Ectodermal cell (in vitro differentiated cells): ENCODE data around the gene PCNT.

Experiments used
- H3K27ac ChIP-seq: 2 replicates; pipeline ENCODE4 v1.7.0; 2013; ENCODE audit warnings: mild to moderate bottlenecking, low read depth, low read length; ENCODE audit not compliant: insufficient read depth, poor library complexity, severe bottlenecking
- H3K27me3 ChIP-seq: 2 replicates; pipeline ENCODE4 v1.7.0; 2013; ENCODE audit warnings: mild to moderate bottlenecking, low read length; ENCODE audit not compliant: insufficient read depth, control insufficient read depth, poor library complexity, severe bottlenecking
- H3K36me3 ChIP-seq: one replicate; pipeline ENCODE4 v1.7.0; 2013; ENCODE audit warnings: low read length; ENCODE audit not compliant: control insufficient read depth, insufficient read depth
- H3K4me1 ChIP-seq: one replicate; pipeline ENCODE4 v1.7.0; 2013; ENCODE audit warnings: low read length; ENCODE audit not compliant: control insufficient read depth, insufficient read depth
- H3K4me3 ChIP-seq: 2 replicates; pipeline ENCODE4 v1.7.0; 2013; ENCODE audit warnings: low read depth, low read length, control low read depth; ENCODE audit not compliant: insufficient read depth
- H3K9me3 ChIP-seq: 2 replicates; pipeline ENCODE4 v1.7.0; 2013; ENCODE audit warnings: mild to moderate bottlenecking, low read length, moderate library complexity; ENCODE audit not compliant: control insufficient read depth
- WGBS, 2 experiments: methylation state at CpG; one replicate each; pipeline ENCODE4 v1.1.7; 2013; ENCODE audit warnings: missing lambda C conversion rate in 2 of 2; 5-methylcytosine and 5-hydroxymethylcytosine counted together

PCNT gene

GRCh38 chr21:46349134-46349760 lies 25.3 kb downstream of the PCNT start:
- Histone ChIP-seq H3K27me3 (no peaks in the 10 kb centered on the region), H3K36me3 (peaks cover 22% of the 10 kb centered on the region), H3K4me3 (no peak overlapping the region), H3K4me1 (no peaks in the 10 kb centered on the region), H3K27ac (no peak overlapping the region), H3K9me3 (no peaks in the 10 kb centered on the region)
- 95% methylated on average over 17 of the region's 17 CpGs for WGBS, 2 experiments

- Histone ChIP-seq H3K9me3 (no peaks in the 10 kb centered on the region), H3K27me3 (no peaks in the 10 kb centered on the region), H3K36me3 (peaks cover 28% of the 10 kb centered on the region), H3K4me1 (no peaks in the 10 kb centered on the region), H3K4me3 (no peak overlapping the region), H3K27ac (no peak overlapping the region)
- WGBS, 2 experiments: 94 to 95% methylated on average over 8 of the region's 8 CpGs
These were observed 26.6 kb downstream of the PCNT start for GRCh38 chr21:46350571-46350970.

- Histone ChIP-seq H3K36me3 (peaks cover 28% of the 10 kb centered on the region), H3K9me3 (no peaks in the 10 kb centered on the region), H3K27me3 (no peaks in the 10 kb centered on the region), H3K27ac (no peak overlapping the region), H3K4me1 (no peaks in the 10 kb centered on the region), H3K4me3 (no peak overlapping the region)
- WGBS, 2 experiments: 95 to 97% methylated on average over 13 of the region's 13 CpGs
These were observed 27.0 kb downstream of the PCNT start for GRCh38 chr21:46350981-46351380.

- H3K4me3 ChIP-seq: no peak overlapping the region
- no peaks in the 10 kb centered on the region for H3K4me1 ChIP-seq
- peaks cover 23% of the 10 kb centered on the region for H3K36me3 ChIP-seq
- no peaks in the 10 kb centered on the region for H3K9me3 ChIP-seq
- WGBS, 2 experiments: 95 to 96% methylated on average over 11 of the region's 11 CpGs
- no peaks in the 10 kb centered on the region for H3K27me3 ChIP-seq
- no peak overlapping the region for H3K27ac ChIP-seq
These were observed 27.7 kb downstream of the PCNT start for GRCh38 chr21:46351476-46352163.

GRCh38 chr21:46352164-46352515 lies 28.2 kb downstream of the PCNT start:
- Histone ChIP-seq H3K36me3 (peaks cover 22% of the 10 kb centered on the region), H3K4me3 (no peak overlapping the region), H3K27ac (no peak overlapping the region), H3K4me1 (no peaks in the 10 kb centered on the region), H3K9me3 (no peaks in the 10 kb centered on the region), H3K27me3 (no peaks in the 10 kb centered on the region)
- WGBS, 2 experiments: 91 to 95% methylated on average over 11 of the region's 11 CpGs

GRCh38 chr21:46352913-46353312 lies 29.0 kb downstream of the PCNT start:
- Histone ChIP-seq H3K9me3 (no peaks in the 10 kb centered on the region), H3K4me1 (no peaks in the 10 kb centered on the region), H3K27me3 (no peaks in the 10 kb centered on the region), H3K4me3 (no peak overlapping the region), H3K27ac (no peak overlapping the region), H3K36me3 (peaks cover 28% of the 10 kb centered on the region)
- 95% methylated on average over 14 of the region's 14 CpGs for WGBS, 2 experiments

GRCh38 chr21:46354046-46354445 lies 30.1 kb downstream of the PCNT start:
- Histone ChIP-seq H3K36me3 (peaks cover 31% of the 10 kb centered on the region), H3K4me1 (no peaks in the 10 kb centered on the region)

GRCh38 chr21:46354518-46354917 lies 30.6 kb downstream of the PCNT start:
- peaks cover 27% of the 10 kb centered on the region for H3K36me3 ChIP-seq
- 96 to 97% methylated on average over 13 of the region's 13 CpGs for WGBS, 2 experiments
- H3K27ac ChIP-seq: no peak overlapping the region

More at GRCh38 chr21:46354046-46354445, 30.1 kb downstream of the PCNT start:
- Histone ChIP-seq H3K27ac (no peak overlapping the region), H3K9me3 (no peaks in the 10 kb centered on the region), H3K27me3 (no peaks in the 10 kb centered on the region), H3K4me3 (no peak overlapping the region)
- 95 to 97% methylated on average over 16 of the region's 16 CpGs for WGBS, 2 experiments

GRCh38 chr21:46355161-46356004 lies 31.4 kb downstream of the PCNT start:
- no peaks in the 10 kb centered on the region for H3K27me3 ChIP-seq
- peaks cover 23% of the 10 kb centered on the region for H3K36me3 ChIP-seq
- H3K27ac ChIP-seq: no peak overlapping the region
- no peaks in the 10 kb centered on the region for H3K9me3 ChIP-seq
- 95 to 97% methylated on average over 33 of the region's 33 CpGs for WGBS, 2 experiments
- no peaks in the 10 kb centered on the region for H3K4me1 ChIP-seq
- no peak overlapping the region for H3K4me3 ChIP-seq

More at GRCh38 chr21:46354518-46354917, 30.6 kb downstream of the PCNT start:
- no peaks in the 10 kb centered on the region for H3K27me3 ChIP-seq
- no peaks in the 10 kb centered on the region for H3K9me3 ChIP-seq
- H3K4me3 ChIP-seq: no peak overlapping the region
- no peaks in the 10 kb centered on the region for H3K4me1 ChIP-seq

GRCh38 chr21:46356005-46356338 lies 32.0 kb downstream of the PCNT start:
- Histone ChIP-seq H3K4me1 (no peaks in the 10 kb centered on the region), H3K27me3 (no peaks in the 10 kb centered on the region), H3K9me3 (no peaks in the 10 kb centered on the region), H3K4me3 (no peak overlapping the region), H3K27ac (no peak overlapping the region), H3K36me3 (peaks cover 20% of the 10 kb centered on the region)
- WGBS, 2 experiments: 96 to 97% methylated on average over 13 of the region's 13 CpGs
